Stimulated activated CD8-positive, alpha-beta memory T cell treated with anti-CD3 and anti-CD28 coated beads, Interleukin-12 subunit alpha, Interleukin-12 subunit beta, amount 100 ng/mL, for 4 hours (primary cell): ENCODE measurements around the gene FRA10AC1.

Experiments
- DNase-seq: peaks from one replicate; pipeline ENCODE4 v3.0.0-alpha.2; 2020; ENCODE audit warnings: low read depth

Gene FRA10AC1

GRCh38 chr10:93629647-93630305 is 72.6 kb downstream of the FRA10AC1 start:
- no peak for DNase-seq

- DNase-seq: no peak
Observed at GRCh38 chr10:93628858-93629257, 73.5 kb downstream of the FRA10AC1 start.

- no peak for DNase-seq
Observed at GRCh38 chr10:93622942-93623341, 79.5 kb downstream of the FRA10AC1 start.

GRCh38 chr10:93620925-93621324 is 81.5 kb downstream of the FRA10AC1 start:
- DNase-seq: no peak
